HepG2 (cell line): ENCODE results near the gene NKX1-1.

ENCODE experiments used
- CC2D1A ChIP-seq: sonication (generic); formaldehyde crosslinking; IDR thresholded peaks from 2 replicates; pipeline ENCODE4 v1.8.1; 2023; ENCODE audit warnings: mild to moderate bottlenecking, missing genetic modification reagents
- EP300 ChIP-seq, 3 experiments: sonication (generic) in 1 of 3; formaldehyde crosslinking in 1 of 3; IDR thresholded peaks; 2 replicates each; pipeline versions ENCODE4 v1.5.1 to v1.6.1; 2011 to 2020; ENCODE audit warnings: low read depth in 2 of 3, low read length in 2 of 3, borderline replicate concordance in 1 of 3, improper control_type of control experiment in 1 of 3, mild to moderate bottlenecking in 1 of 3, missing genetic modification reagents in 1 of 3, moderate library complexity in 1 of 3
- FOXP1 ChIP-seq, 2 experiments: fragments of 450-650 bp in 1 of 2; IDR thresholded peaks; 2 replicates each; pipeline ENCODE4 v1.6.1; 2017 to 2018; ENCODE audit warnings: antibody characterized with exemption in 1 of 2
- TBL1XR1 ChIP-seq: fragments of 150-350 bp; IDR thresholded peaks from 2 replicates; pipeline ENCODE4 v1.6.1; 2014; ENCODE audit warnings: borderline replicate concordance, low read length; ENCODE audit not compliant: partially characterized antibody
- ZNF567 ChIP-seq: sonication (generic); formaldehyde crosslinking; IDR thresholded peaks from 2 replicates; pipeline ENCODE4 v1.8.1; 2023; ENCODE audit warnings: mild to moderate bottlenecking, missing genetic modification reagents, borderline replicate concordance

DNA sequence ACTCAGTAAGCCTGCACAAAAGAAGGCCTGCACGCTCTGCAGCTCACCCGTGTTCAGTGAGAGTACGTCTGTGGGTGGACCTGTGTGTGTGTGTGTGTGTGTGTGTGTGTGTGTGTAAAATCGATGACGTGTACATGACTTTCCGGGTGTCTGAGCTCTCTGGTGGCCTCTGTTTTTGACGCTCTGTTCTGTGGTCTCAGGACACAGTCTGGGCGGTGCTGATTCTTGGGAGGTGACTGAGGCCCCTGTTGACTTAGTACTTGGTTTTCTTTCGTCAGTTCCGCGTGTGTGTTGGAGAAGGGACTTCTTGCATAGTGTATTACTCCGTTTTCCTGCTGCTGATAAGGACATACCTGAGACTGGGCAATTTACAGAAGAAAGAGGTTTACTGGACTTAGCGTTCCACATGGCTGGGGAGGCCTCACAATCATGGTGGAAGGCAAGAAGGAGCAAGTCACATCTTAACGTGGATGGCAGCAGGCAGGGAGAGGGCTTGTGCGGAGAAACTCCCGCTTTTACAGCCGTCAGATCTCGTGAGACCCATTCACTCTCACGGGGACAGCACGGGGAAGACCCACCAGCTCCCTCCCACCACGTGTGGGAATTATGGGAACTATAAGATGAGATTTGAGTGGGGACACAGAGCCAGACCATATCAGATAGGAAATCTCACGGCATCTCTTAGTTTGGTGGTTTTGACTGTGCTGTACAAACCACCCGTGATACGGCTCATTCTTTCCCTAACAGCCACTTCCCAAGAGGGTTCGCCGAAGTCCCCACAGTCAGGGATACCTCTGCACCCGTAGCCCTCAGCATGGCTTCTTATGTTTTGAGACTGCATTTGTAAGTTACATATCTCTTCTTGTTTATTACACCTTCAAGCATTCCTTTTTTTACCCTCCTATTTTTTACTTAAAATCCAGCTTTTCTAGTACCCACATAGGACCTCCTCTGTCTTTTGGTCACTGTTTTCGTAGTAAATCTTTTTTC lies 34.8 kb downstream of the NKX1-1 start:
- no peak for TF ChIP-seq ZNF567 (CRISPR knock-in tag)
- TF ChIP-seq CC2D1A (CRISPR knock-in tag) = no peak
- TF ChIP-seq EP300 (IDR thresholded peaks at IDR 0.05; ENCODE audit: low read depth in 2 of 2, low read length in 2 of 2) = no peak
- no peak for TF ChIP-seq EP300 (CRISPR knock-in tag; IDR thresholded peaks at IDR 0.05; ENCODE audit: borderline replicate concordance)
- TF ChIP-seq FOXP1 (IDR thresholded peaks at IDR 0.05) = no peak
- no peak for TF ChIP-seq FOXP1 (CRISPR knock-in tag; IDR thresholded peaks at IDR 0.05)
- no peak for TF ChIP-seq TBL1XR1
